Urinary bladder (tissue), 4 donors: Measurements from ENCODE around the gene ADCY3. TPM values are rescaled to one million over a fixed set of nuclear protein-coding genes. Genes with fewer than 3 reads are reported as not detected.

Source experiments
- DNase-seq: peaks from one replicate; pipeline ENCODE4 v3.0.0-alpha.2; 2015; ENCODE audit errors: extremely low spot score
- H3K27ac ChIP-seq: one replicate; pipeline ENCODE4 v1.5.1; 2013; ENCODE audit warnings: low read depth, mild to moderate bottlenecking, moderate library complexity
- H3K36me3 ChIP-seq: one replicate; pipeline ENCODE4 v1.6.1; 2013; ENCODE audit warnings: mild to moderate bottlenecking, moderate library complexity; ENCODE audit not compliant: insufficient read depth
- H3K4me1 ChIP-seq: one replicate; pipeline ENCODE4 v1.6.1; 2013; ENCODE audit warnings: mild to moderate bottlenecking, moderate library complexity; ENCODE audit not compliant: insufficient read depth
- H3K4me3 ChIP-seq: one replicate; pipeline ENCODE4 v1.5.1; 2013; ENCODE audit warnings: low read depth, low read length
- WGBS: extraction: QIAGEN DNeasy Blood & Tissue Kit; methylation state at CpG from one replicate; pipeline ENCODE4 v1.1.7; 2013; 5-methylcytosine and 5-hydroxymethylcytosine counted together
- polyA plus RNA-seq: library from polyadenylated mRNA; stranded (reverse); fragments of 200-250 nt; gene quantifications from one replicate; pipeline ENCODE4 v1.2.3, GENCODE V29; 2013
- total RNA-seq: library from RNA; depleted of rRNA; stranded (reverse); fragments of >200 nt; gene quantifications from one replicate; pipeline ENCODE4 v1.2.3, GENCODE V29; 2014
- donor health status: healthy with polysubstance abuse.
- donor health status: healthy.

Gene ADCY3
- total and polyA plus RNA-seq, 2 donors = 28.3 to 65.2 TPM

DNA sequence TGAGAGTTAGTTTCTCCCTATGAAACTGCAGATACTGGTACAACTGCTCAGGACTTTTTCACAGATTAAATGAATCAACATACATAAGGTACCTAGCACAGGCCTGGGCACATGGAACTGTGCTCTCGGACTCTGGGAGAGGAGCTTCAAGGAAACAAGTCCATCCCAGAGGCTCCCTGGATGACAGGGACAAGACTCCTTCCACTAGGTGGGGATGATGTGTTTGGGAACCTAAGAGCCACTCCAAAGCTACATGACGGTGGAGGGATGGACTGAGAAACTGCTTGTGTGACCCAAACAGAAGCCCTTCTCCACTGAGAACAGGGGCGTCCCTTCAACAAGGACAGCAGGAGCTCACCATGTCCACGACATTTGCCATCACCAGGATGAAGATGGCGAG is 89.7 kb downstream of the ADCY3 start:
- no peaks in the 10 kb centered on the region for H3K4me1 ChIP-seq
- H3K4me3 ChIP-seq = no peak overlapping the region
- no peaks in the 10 kb centered on the region for H3K36me3 ChIP-seq
- WGBS = 91% methylated on average over 5 of the region's 5 CpGs
- no peak for DNase-seq
- no peak overlapping the region for H3K27ac ChIP-seq

DNA sequence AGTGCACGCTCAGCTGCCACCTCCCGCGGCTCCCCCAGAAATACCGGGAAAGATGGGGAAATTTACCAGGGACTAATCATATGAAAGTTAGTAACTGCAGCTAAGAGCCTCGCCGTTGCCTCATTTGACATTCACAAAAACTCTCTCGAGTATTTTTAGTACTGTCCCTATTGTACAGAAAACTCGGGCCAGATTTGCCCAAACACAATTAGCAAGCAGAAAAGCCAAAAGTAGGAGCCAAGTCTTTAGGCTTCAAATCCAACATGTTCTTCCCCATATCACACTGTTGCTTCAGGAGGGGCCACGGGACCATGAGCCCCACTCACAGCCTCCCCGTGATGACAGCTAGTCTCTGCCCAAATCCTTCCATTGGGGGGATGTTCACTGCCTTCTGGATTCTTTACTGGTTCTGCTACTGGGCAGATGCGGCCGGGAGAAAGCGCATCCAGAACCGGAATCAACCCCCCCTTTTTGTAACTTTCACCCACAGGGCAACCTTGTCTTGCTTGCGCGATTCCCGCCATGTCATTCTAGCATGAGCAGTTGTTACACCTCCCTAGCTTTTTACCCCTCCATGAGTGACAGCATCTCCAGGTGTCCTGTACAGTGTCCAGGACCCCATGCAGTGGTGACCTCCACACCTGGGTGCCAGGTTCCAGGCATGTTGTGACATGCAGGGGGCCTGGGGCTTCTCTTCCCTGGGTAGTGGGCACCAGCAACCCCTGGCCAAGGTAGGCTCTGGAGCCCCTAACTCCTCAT is 91.6 kb downstream of the ADCY3 start:
- Histone ChIP-seq H3K4me1 (no peaks in the 10 kb centered on the region), H3K4me3 (no peak overlapping the region), H3K36me3 (no peaks in the 10 kb centered on the region), H3K27ac (no peak overlapping the region)
- DNase-seq = no peak
- WGBS = 86% methylated on average over 17 of the region's 17 CpGs

DNA sequence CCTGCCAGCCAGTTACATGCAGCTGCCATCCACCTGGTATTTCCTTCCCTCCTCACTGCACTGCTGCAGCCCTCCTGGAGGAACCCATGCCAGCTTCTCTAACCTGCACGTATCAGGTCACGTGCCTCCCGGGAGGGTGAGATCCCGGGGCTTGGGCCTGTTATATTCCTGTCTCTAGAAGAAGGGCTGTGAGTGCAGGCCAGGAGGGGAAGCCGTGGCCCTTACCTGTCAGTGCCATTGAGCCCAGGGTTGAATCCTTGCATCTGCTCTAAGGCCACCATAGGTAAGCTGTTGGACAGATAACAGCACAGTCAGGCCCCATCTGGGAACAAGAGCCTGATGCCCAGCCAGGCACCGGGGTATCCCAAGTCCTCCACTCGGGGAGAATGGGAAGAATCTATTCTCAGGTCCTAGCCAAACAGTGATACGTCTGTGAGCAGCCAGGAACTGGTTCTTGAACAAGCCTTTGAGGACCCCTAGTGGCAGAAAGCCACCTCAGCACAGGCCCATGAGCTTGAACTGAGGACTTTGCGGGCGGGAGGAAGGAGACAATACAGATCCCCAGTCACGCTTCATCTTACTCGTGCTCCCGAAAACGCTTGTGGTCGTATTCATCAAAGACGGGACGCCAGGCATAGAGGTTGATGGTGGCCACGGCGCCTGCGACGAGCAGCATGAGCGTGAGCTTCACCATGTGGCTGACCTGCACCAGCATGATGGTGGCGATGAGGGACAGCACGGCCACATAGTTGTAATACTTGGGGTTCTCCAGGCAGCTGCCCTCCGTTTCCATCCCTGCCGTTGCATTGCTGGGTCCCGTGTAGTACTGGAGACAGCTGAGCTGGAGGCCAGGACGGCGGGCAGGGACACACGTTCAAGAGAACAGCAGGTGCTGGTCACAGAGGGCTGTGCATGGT is 92.5 kb downstream of the ADCY3 start:
- H3K36me3 ChIP-seq = no peaks in the 10 kb centered on the region
- peak; percentile 66 for DNase-seq
- no peak overlapping the region for H3K4me3 ChIP-seq
- H3K27ac ChIP-seq = no peak overlapping the region
- 31% methylated on average over 30 of the region's 30 CpGs for WGBS
- no peaks in the 10 kb centered on the region for H3K4me1 ChIP-seq

DNA sequence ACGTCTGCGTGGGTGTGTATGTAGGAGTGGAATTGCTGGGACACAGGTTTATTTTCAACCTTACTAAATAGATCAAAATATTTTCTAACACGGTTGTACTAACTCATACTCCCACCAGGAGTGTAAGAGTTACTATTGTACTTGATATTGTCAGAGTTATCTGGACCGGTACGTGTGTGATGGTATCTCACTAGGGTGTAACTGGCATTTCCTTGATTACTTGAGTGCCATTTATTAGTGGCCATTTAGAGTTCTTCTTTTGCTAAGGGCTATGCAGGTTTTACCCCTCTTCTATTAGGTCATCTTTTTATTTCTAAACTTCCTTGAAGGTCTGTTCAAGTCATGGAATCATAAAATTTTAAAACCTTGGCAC is 93.3 kb downstream of the ADCY3 start:
- no peaks in the 10 kb centered on the region for H3K4me1 ChIP-seq
- no peaks in the 10 kb centered on the region for H3K36me3 ChIP-seq
- WGBS = 69% methylated on average over 5 of the region's 5 CpGs
- no peak for DNase-seq
- no peak overlapping the region for H3K4me3 ChIP-seq
- no peak overlapping the region for H3K27ac ChIP-seq

DNA sequence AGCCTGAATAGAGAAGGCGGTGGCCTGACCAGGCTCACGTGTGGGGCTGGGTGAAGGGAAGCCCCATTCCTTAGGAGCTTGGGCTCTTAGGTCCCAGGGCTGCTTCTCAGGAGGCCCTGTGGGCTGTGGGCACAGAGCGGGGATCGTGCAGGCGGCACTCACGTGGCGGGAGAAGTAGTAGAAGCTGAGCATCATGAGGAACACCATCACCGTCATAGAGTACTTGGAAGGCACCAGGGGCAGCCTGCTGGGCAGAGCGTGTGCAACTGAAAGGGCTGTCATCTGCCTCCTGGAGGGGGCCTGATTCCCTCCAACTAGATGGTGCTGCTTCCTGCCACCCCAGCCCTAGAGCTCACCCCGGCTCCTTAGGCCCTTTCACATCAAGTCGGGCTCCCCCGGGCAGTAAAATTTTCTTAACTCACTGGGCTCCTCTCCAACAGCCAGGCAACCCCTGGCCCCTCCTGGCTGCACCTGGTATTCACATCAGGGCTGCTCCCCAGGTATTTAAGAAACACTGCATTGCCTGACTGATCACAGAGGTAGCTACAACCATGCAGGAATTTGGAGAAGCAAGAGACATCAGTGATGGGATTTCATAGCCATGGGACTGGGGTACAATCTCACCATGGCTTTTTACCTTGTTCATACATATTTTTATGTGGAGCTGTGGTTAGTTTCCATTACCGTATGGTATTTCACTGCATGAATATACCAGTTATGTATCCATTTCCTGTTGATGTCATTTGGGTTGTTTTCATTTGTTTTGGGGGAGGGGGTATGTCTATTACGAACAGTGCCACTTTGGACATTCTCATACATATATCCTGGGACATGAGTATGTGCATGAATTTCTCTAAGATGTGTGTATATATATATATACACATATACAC is 93.9 kb downstream of the ADCY3 start:
- Histone ChIP-seq H3K27ac (no peak overlapping the region), H3K4me3 (no peak overlapping the region), H3K36me3 (no peaks in the 10 kb centered on the region), H3K4me1 (no peaks in the 10 kb centered on the region)
- DNase-seq = no peak
- 91% methylated on average over 14 of the region's 14 CpGs for WGBS

DNA sequence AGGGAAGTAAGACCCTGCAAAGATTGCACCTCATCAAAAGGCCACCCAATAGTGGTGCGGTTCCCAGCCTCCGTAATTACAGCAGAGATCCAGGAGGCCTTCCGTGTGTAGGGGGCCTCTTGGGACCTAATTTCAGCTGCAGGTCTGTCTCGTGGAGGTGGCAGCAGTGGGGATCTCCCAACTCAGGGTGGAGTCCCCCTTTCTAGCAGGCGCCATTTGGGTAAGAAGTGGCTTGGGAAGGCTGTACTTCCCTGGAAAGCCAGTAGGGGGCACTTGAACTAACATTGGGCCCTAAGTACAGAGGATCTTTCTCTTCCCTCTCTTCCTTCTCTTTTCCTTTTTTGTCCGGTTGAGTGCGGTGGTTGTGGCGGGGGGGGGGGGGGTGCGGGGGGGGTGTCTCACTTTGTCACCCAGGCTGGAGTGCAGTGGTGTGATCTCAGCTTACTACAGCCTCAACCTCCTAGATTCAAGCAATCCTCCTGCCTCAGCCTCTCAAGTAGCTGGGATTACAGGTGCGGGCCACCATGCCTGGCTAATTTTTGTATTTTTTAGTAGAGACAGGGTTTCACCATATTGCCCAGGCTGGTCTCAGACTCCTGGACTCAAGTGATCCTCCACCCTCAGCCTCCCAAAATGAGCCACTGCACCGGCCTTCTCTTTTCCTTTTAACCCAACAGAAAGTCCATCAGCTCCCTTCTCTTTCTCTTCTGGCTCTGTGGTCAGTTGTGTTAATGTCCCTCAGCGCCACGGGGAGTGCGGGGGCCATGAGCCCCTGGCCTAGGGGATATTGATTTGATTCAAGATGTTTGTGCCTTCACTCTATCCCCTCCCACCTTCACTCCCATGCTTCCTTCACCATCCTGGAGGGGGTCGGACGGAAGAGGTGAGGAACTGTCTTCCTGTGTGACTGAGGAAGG is 94.8 kb downstream of the ADCY3 start:
- 89% methylated on average over 16 of the region's 16 CpGs for WGBS
- H3K36me3 ChIP-seq = no peaks in the 10 kb centered on the region
- H3K4me1 ChIP-seq = no peaks in the 10 kb centered on the region
- no peak overlapping the region for H3K4me3 ChIP-seq
- DNase-seq = no peak
- H3K27ac ChIP-seq = no peak overlapping the region

DNA sequence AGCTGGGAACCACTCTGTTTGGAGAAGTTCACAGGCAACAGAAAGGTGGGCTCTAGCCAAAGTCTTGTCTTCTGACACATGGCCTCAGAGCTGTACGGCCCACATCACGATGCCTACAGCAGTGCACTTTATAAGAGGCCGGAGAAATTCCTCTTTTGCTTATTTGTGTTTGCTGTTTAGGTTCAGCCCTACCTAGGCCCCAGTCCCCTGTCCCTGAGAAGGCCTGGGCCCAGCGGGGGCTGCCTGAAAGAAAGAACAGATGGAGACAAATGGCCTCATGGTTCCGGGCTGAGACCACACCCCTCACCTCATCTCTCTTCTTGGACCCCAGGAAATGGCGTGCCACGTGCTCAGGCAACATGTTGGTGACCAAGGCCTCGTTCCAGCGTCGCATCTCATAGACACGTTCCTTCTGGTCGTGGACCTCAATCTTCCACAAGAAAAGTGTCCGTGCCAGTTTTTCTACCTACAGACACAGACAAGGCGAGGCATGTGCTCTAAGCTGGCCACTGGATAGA is 95.9 kb downstream of the ADCY3 start:
- 93% methylated on average over 14 of the region's 14 CpGs for whole genome bisulfite sequencing
- Histone ChIP-seq H3K27ac (no peak overlapping the region), H3K36me3 (no peaks in the 10 kb centered on the region), H3K4me3 (no peak overlapping the region), H3K4me1 (no peaks in the 10 kb centered on the region)
- DNase-seq = no peak

DNA sequence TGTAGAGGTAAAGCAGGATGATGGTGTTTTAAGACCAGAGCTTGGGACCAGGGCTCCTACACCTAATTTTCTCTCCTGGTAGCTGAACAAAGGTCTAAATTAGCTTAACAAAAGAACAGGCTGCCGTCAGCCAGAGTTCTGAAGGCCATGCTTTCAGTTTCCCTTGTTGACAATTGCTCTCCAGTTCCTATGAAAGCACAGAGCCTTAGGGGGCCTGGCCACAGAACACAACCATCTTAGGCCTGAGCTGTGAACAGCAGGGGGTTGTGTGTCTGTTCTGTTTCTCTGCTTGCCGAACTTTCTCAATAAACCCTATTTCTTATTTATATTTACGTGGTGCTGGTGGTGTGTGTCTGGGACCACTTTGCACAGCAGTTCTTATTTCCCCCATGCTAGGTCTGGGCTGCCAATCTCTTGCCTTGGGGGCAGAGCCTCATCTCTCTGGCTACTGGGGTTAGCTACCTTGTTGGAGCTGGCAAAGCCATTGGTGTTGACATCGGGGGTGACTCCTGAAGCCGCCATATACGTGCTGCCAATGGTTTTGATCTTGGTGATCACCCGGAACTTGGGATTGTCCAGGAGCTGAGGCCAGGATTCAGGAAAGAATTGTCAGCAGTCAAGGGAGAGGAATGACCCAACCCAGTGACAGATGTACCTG is 97.9 kb downstream of the ADCY3 start:
- H3K36me3 ChIP-seq = no peaks in the 10 kb centered on the region
- no peak for DNase-seq
- WGBS = 85% methylated on average over 7 of the region's 7 CpGs

DNA sequence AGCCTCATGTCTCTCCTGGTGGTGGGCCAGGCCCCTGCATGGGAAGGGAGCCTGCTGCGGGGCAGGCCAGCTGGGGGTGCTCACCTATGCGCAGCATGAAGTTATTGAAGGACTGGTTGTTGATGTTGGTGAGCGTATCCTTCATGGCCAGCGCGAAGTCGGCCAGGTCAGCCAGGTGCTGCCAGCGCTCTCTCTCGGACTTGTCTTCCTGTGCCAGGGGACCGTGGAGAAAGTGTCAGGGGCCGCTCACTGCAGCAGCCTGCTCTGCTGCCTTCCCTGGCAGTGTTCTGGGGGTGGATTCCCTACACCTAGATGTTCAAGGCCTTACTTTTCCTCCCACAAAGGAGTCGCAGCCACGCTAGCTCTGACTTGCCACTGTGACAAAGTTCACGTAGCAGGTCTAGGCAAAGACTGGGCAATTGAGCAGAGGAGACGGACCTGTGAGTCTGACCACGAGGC is 98.6 kb downstream of the ADCY3 start:
- Histone ChIP-seq H3K4me1 (no peaks in the 10 kb centered on the region), H3K36me3 (no peaks in the 10 kb centered on the region), H3K4me3 (no peak overlapping the region), H3K27ac (peak overlapping the region; percentile 4)
- no peak for DNase-seq
- 90% methylated on average over 15 of the region's 15 CpGs for WGBS

More for the DNA sequence above, 97.9 kb downstream of the ADCY3 start:
- no peaks in the 10 kb centered on the region for H3K4me1 ChIP-seq
- H3K4me3 ChIP-seq = no peak overlapping the region
- no peak overlapping the region for H3K27ac ChIP-seq

DNA sequence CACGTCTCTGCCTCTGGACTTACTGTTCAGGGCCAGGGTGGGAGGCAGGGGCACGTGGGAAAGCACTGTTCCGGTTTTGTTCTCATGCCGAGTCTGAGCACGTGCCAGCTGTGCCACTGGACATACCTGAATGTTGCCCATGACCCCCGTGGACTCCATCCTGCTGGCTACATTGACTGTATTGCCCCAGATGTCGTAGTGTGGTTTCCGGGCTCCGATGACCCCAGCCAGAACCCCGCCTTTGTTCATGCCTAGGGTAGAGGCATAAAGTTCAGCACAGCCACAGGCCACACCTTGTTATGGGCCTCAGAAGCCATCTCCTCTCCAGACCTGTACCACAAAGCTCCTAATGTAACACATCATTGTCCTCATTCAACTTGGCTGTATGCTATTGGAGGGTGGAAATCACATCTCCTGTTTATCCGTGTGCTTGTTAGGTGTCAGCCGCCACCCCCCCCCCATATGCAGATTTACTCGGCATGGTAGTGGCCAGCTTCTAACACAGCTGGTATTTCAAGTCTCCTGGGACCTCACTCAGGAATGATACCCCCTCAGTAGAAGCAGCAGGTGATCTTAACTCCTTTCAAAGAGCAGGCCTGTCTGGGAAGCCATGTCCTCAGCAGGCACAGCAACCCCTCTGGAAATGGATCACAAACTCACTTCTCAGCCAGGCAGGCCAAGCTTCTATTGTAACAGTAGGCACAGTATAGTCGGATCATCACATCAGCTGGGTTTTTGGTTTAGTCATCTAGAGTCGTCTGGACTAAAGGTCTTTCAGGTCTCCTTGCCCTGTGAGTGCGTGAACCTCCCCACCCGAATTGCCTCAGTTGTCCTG is 99.2 kb downstream of the ADCY3 start:
- Histone ChIP-seq H3K36me3 (no peaks in the 10 kb centered on the region), H3K4me1 (no peaks in the 10 kb centered on the region), H3K27ac (peak overlapping the region; percentile 4), H3K4me3 (no peak overlapping the region)
- DNase-seq = no peak
- WGBS = 90% methylated on average over 17 of the region's 17 CpGs

DNA sequence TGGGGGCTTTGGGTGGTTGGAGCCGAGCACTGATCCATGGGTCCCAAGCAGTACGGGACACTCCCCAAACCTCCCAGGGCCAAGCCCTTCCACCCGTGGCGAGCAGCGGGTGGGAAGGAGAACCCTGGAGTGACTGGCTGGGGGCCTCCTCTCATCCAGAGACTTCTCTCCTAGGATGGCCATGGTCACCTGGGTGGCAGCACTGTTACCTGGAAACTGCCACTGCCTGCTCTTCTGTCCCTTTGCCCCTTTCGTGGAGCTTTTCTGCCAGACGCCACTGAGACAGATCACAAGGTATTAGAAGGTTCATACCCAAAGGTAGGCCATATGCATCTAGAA is 99.9 kb downstream of the ADCY3 start:
- no peak overlapping the region for H3K27ac ChIP-seq
- H3K4me1 ChIP-seq = no peaks in the 10 kb centered on the region
- WGBS = 86% methylated on average over 7 of the region's 7 CpGs
- no peak for DNase-seq
- H3K36me3 ChIP-seq = no peaks in the 10 kb centered on the region
- H3K4me3 ChIP-seq = no peak overlapping the region
